ENCODE measurements around the gene MYL6.
"Not testable (repeated sequence)": the region's sequence is repeated elsewhere in the genome, so short reads cannot be mapped to it uniquely, and the experiment has no call there.

MYL6 gene

GRCh38 chr12:56156464-56157200 lies 1.5 kb upstream of the MYL6 start:
- not testable (repeated sequence) for DNase-seq (ENCODE audit: insufficient read length, low spot score); FAIRE-seq

- FAIRE-seq: no peak
Observed at GRCh38 chr12:56157201-56158028, 744 bp upstream of the MYL6 start.

GRCh38 chr12:56158926-56159461 lies 835 bp downstream of the MYL6 start:
- DNase-seq (ENCODE audit: insufficient read length, low spot score) (peak; percentile 45), FAIRE-seq (no peak)

More at GRCh38 chr12:56157201-56158028, 744 bp upstream of the MYL6 start:
- DNase-seq (ENCODE audit: insufficient read length, low spot score): peak; percentile 74

GRCh38 chr12:56159482-56160192 lies 1.5 kb downstream of the MYL6 start:
- DNase-seq (ENCODE audit: insufficient read length, low spot score) (no peak), FAIRE-seq (no peak)

DNA sequence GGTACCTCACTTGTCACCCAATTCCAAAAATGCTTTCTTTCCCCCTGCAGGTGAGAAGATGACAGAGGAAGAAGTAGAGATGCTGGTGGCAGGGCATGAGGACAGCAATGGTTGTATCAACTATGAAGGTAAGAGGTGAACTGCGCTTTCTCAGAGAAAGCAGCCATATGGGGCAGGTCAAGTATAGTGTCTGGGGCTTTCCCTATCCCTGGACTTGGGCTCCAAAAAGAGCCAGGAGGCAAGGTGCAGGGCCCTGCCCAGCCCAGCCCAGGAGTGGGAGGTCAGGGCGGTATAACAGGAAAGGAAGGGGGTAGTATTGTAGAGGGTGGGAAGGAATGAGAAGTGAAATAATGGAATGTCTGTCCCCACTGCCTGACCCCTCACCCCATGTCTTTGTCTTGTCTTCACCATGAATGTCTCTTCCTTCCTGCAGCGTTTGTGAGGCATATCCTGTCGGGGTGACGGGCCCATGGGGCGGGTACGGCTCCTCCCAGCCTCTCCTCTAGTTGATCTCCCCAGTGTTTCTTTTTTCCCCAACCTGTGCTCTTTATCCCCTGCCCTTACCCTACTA lies 2.1 kb downstream of the MYL6 start:
- DNase-seq (ENCODE audit: insufficient read length, low spot score): no peak
- no peak for FAIRE-seq

DNA sequence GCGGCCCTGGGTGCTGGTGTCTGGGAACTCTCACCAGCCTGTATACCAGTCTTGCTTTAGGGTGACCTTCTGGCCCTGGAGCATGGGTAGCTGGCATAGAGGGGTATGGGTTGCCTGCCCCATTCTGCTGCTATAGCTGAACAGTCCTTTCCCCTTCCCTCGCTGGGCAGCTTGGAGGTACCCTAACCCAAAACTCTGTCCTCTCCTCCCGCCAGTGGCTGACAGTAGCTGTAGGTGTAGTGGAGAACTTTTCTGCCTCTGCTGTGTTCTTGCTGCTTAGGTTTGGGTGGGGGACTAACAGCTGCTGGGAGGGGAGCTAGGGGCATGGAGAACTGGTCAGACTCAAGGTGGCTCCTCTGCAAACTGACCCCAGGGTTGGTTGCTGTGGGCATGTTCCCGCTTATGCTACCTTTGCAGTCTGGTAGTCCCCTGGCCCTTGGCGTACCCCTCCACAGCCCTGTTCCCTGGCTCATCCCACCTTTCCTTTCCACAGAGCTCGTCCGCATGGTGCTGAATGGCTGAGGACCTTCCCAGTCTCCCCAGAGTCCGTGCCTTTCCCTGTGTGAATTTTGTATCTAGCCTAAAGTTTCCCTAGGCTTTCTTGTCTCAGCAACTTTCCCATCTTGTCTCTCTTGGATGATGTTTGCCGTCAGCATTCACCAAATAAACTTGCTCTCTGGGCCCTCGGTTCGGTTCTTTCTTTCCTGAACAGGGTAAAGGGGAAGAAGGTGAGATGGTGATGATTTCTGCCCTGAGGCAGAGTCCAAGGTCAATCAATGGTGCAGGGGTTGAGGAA lies 2.9 kb downstream of the MYL6 start:
- DNase-seq (ENCODE audit: insufficient read length, low spot score): no peak
- no peak for FAIRE-seq

DNA sequence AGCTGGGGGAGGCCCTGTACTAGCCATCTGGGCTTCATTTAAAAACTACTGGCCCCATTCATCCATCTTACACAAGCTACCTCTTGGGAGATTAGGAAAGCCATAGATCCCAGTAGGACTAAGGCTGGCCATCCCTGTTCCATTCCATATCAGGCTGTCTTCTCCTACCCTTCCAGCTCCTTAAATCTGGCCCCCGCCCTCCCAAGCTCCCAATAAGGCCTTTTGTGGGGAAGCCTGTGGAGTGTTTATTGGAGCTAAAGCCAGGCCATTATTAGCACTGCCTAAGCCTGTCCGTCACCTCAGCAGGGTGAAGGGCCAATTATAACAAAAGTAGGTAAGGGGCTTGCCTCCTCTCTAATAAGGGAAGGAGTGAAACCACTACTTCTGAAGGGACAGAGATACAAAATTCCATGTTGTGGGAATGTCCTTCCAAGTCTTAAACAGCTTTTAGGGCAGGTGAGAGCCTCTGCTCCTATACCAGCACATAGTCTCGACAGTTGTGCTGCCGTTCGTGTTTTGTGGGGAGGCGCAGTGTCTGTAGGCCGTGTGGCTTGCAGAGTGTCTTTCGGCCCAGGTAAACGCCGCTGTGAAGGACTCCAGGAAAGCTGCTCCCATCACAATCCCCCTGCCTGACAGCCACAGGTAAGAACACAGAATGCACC lies 3.7 kb downstream of the MYL6 start:
- no peak for FAIRE-seq
- no peak for DNase-seq (ENCODE audit: insufficient read length, low spot score)

GRCh38 chr12:56162468-56163290 lies 4.5 kb downstream of the MYL6 start:
- FAIRE-seq (no peak), DNase-seq (ENCODE audit: insufficient read length, low spot score) (no peak)

DNA sequence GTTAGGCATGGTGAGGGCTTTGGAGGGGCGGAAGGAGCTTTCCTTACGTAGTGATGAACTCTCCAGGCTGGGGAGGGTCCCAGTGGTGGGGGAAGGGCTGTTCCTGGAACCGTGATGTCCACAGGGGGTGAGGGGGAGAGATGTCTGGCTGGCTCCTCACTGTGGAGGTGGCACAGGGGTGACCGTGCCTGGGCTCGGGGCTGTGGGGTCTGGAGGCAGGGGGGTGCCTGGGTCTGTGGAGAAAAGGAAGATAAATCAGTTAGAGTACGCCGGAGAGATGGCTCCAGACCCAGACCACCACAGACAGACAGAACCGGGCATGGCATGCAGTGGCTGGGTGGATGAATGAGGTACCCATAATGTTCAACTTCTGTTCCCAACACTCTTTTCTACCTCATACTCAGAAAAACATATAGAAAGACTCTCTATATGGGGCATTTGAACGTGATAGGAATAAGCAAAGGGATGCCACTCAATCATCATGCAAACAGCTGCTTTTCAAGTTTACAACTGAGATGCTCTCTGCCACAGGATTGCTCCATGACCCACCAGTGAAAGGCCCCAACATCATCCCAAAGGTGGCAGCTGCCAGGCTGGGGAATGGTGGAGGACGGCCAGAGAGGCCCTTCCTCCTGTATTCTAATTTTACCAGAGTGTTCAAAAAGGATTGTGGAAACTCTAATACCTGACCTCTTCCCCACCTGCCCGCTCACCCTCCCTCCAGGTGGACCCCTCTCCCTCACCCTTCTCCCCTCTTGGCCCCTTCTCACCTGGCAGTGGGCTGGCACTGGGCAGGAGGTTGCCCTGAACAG lies 5.6 kb downstream of the MYL6 start:
- no peak for DNase-seq (ENCODE audit: insufficient read length, low spot score)
- no peak for FAIRE-seq

DNA sequence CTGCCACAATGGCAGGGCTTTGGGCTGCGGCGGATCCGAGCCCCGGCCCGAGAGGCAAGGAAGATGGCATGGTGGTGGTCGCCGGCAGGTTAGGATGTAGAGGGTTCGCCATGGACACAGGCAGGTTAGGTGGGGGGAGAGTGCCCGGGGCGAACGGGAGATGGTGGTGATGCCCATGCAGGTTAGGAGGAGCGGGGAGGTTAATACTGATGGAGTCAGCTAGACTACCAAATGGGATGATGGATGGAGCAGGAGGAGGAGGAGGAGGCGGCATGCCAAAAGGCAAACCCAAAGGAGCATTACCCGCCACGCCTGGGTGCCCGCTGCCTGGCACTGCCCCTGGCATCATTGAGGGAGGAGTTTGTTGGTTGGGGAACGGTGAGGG lies 6.2 kb downstream of the MYL6 start:
- FAIRE-seq: no peak
- DNase-seq (ENCODE audit: insufficient read length, low spot score): no peak

DNA sequence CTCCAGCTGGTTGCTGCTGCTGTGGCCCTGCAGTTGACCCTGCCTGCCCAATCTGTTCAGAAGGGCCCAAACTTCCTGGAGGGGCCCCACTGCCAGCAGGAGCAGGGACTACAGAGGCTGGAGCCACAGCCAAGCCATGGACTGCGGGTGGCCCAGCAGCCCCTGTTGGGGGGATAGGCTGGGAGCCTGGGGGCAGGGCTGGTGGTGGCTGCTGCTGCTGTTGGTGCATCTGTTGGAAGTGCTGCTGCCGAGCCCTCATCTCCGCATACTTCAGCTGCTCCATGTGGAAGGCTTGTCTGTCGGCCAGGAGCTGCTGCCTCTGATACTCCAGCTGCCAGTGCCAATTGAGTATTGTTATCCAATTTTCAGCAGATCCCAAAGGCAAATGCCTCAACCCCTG lies 7.2 kb downstream of the MYL6 start:
- DNase-seq (ENCODE audit: insufficient read length, low spot score) (no peak), FAIRE-seq (no peak)

DNA sequence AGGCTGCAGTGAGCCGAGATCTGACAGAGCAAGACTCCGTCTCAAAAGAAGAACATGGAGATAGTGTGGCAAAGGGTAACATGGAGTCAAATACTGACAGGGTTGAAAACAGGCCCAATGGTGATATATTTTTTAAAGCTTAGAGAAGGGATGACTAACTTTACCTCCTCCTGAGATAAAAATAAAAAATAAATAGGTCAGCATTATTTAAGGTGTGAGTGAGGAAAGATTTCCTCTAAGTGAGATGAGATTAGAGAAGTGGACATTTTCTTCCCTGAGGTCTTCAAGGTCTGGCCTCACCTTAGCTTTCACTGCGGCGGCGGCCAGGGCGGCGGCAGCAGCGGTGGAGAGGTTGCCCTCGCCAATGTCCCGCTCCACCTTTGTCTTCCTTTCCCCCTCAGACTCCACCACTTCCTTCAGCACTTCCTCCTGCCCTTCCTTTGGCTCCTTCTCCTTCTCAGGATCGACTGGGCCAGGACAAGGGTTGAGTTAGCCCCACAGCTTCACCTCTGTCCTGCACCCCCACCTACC lies 11.1 kb downstream of the MYL6 start:
- DNase-seq (ENCODE audit: insufficient read length, low spot score): no peak
- no peak for FAIRE-seq

DNA sequence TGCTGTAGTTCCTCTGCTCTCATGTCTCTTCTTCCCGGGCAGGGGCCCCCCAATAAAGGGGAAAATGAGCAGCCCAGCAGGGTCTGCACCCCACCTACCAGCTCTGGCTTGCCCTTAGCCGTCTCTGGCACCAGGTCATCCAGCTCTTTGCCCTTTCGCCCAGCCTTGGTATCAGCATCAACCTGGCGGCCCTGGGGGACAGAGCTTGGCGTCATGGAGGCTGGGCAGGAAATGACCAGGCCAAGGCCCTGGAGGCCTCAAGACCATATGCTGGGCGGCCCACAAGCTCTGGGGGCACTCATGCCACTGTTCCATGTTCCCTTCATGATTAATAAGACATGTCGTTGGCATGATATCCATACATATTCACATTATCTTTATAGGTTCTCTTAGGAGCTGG lies 14.7 kb downstream of the MYL6 start:
- FAIRE-seq (no peak), DNase-seq (ENCODE audit: insufficient read length, low spot score) (no peak)

GRCh38 chr12:56178347-56178746 lies 20.2 kb downstream of the MYL6 start:
- no peak for DNase-seq (ENCODE audit: insufficient read length, low spot score)
- FAIRE-seq: no peak

DNA sequence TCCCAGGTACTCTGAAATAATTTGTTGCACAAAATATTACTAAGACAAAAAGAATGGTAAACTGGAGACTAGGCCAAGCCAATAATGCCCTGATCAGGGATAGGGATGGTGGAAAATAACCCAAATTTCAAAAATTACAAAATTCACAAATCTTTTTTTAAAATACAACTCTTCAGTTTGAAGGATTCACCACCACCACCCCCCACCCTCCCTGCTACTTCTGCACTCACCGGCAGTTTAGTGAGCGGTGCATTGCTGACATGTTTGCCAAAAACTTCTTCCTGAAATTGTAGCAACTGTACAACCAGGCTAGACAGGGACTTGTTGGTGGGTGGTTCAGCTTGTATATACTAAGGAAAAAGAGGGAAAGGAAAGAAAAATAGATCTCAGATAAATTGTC lies 28.8 kb downstream of the MYL6 start:
- FAIRE-seq: no peak

GRCh38 chr12:56188131-56188777 lies 30.1 kb downstream of the MYL6 start:
- DNase-seq (ENCODE audit: insufficient read length, low spot score) (no peak), FAIRE-seq (no peak)

More for the DNA sequence above, 28.8 kb downstream of the MYL6 start:
- DNase-seq (ENCODE audit: insufficient read length, low spot score): no peak

GRCh38 chr12:56188778-56189098 lies 30.6 kb downstream of the MYL6 start:
- FAIRE-seq: no peak
- DNase-seq (ENCODE audit: insufficient read length, low spot score): no peak

All from HTR-8/SVneo (cell line).